ENCODE results near the gene HOXA1. TPM values are rescaled to one million over a fixed set of nuclear protein-coding genes. Genes with fewer than 3 reads are reported as not detected.

HOXA1 gene
- polyA plus RNA-seq (2012; ENCODE audit: insufficient read length, low read depth), result not detected

DNA sequence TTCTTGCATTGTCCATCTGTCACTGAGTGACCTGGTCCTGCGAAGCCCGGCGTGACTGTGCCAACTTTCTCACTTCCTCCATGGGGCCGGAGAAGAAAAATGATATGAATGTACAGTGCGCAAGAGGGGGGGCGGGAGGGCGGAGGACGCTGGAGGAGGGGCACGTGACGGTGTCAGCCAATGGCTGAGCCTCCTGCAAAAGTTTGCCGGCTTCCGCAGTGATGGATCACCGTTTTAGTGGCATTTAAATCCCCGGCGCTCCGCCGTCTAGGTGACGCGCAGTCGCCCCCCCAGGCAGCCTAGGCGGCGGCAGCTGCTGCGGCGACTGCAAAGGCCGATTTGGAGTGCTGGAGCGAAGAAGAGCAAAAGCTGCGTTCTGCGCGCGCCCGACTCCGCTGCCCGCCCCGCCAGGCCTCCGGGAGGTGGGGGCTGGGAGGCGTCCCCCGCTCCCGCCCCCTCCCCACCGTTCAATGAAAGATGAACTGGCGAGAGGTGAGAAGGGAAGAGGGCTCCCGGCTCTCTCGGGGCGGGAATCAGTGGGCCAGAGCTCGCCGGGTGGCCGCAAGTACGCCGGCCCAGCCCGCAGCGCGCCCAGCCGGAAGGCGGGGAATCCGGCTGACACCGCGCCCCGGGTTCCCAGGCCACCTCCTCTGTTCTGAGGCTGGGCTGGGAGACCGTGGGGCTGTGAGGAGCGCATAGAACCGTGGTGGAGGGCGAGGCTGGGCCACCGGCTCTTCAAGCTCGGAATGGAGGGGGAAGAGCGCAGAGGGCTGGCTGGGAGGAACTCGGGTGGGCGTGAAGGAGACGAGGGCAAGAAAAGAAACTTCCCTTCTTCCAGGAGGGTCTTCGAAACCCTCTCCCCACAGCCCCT is at the start of gene HOXA1:
Gene HOXA1 (minus strand): TSS at position 104 of the 871 bp plus-strand sequence. CDS start 88 bp downstream, at position 16.
- TF ChIP-seq TAF1 (IDR thresholded peaks at IDR 0.05; ENCODE audit: borderline replicate concordance, insufficient read depth, low read length), result no peak
- no peak for TF ChIP-seq SIN3A (IDR thresholded peaks at IDR 0.05; ENCODE audit: borderline replicate concordance, insufficient read depth, low read length)
- no peak for TF ChIP-seq FOXP2 (optimal IDR thresholded peaks at IDR 0.05; ENCODE audit: borderline replicate concordance, extremely low read depth, extremely low read length, insufficient read depth)
- no peak for TF ChIP-seq POLR2AphosphoS5 (IDR thresholded peaks at IDR 0.05; ENCODE audit: low read depth, low read length)
- TF ChIP-seq, protein P1, sequence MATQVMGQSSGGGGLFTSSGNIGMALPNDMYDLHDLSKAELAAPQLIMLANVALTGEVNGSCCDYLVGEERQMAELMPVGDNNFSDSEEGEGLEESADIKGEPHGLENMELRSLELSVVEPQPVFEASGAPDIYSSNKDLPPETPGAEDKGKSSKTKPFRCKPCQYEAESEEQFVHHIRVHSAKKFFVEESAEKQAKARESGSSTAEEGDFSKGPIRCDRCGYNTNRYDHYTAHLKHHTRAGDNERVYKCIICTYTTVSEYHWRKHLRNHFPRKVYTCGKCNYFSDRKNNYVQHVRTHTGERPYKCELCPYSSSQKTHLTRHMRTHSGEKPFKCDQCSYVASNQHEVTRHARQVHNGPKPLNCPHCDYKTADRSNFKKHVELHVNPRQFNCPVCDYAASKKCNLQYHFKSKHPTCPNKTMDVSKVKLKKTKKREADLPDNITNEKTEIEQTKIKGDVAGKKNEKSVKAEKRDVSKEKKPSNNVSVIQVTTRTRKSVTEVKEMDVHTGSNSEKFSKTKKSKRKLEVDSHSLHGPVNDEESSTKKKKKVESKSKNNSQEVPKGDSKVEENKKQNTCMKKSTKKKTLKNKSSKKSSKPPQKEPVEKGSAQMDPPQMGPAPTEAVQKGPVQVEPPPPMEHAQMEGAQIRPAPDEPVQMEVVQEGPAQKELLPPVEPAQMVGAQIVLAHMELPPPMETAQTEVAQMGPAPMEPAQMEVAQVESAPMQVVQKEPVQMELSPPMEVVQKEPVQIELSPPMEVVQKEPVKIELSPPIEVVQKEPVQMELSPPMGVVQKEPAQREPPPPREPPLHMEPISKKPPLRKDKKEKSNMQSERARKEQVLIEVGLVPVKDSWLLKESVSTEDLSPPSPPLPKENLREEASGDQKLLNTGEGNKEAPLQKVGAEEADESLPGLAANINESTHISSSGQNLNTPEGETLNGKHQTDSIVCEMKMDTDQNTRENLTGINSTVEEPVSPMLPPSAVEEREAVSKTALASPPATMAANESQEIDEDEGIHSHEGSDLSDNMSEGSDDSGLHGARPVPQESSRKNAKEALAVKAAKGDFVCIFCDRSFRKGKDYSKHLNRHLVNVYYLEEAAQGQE (IDR thresholded peaks at IDR 0.05; ENCODE audit: insufficient read depth in 1 of 2, low read depth in 2 of 2, low read length in 2 of 2), result no peak

DNA sequence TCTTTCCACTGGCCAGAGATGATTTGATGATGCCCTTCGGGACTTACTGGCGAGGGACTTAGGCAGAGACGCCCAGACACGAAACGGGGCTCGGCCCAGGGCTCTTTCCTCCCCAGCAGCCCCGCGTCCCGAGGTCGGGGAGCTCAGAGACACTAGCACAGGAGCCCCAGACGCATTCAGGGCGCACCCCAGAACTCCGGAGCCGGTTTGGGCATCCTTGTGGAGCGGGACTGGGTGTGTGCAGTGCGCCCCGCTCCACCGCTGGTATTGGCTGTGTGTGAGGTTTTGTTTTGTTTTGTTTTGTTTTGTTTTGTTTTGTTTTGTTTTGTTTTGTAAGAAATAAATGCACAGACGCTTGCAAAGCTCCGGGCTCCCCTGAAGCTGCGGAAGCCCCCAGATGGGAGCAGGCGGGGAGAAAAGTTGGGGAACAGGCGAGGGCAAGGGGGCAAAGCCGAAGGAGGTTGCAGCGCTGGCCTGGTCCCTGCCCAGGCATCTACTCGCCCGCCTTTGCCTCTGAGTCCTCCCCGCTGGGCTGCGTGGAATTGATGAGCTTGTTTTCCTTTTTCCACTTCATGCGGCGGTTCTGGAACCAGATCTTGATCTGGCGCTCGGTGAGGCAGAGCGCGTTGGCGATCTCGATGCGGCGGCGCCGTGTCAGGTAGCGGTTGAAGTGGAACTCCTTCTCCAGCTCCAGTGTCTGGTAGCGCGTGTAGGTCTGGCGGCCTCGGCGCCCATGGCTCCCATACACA is 49.5 kb upstream of the HOXA1 start:
- no peak for TF ChIP-seq TAF1 (IDR thresholded peaks at IDR 0.05; ENCODE audit: borderline replicate concordance, insufficient read depth, low read length)
- TF ChIP-seq, protein P1 (IDR thresholded peaks at IDR 0.05; ENCODE audit: insufficient read depth in 1 of 2, low read depth in 2 of 2, low read length in 2 of 2), result no peak
- no peak for TF ChIP-seq POLR2AphosphoS5 (IDR thresholded peaks at IDR 0.05; ENCODE audit: low read depth, low read length)
- no peak for TF ChIP-seq SIN3A (IDR thresholded peaks at IDR 0.05; ENCODE audit: borderline replicate concordance, insufficient read depth, low read length)
- no peak for TF ChIP-seq FOXP2 (optimal IDR thresholded peaks at IDR 0.05; ENCODE audit: borderline replicate concordance, extremely low read depth, extremely low read length, insufficient read depth)

DNA sequence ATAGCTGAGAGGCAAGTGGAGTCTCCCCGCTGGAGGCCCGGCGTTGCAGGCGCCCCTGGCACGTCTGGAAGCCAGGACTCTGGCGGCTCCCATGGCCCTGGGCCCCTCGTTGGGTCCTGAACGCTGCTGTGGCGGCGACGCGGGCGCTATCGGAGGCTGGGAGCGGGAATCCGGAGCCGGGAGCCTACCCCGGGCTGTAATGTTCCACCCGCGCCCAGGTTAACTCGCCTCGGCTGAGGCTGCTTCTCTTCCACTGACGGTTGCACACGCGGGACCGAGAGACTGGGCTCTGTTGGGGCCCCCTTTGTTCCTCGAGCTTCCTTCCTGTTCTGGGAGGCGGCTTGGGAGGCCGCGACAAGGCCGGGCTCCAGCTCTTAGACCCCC is 49.0 kb upstream of the HOXA1 start:
- TF ChIP-seq SIN3A (IDR thresholded peaks at IDR 0.05; ENCODE audit: borderline replicate concordance, insufficient read depth, low read length) (no peak), POLR2AphosphoS5 (IDR thresholded peaks at IDR 0.05; ENCODE audit: low read depth, low read length) (no peak), FOXP2 (optimal IDR thresholded peaks at IDR 0.05; ENCODE audit: borderline replicate concordance, extremely low read depth, extremely low read length, insufficient read depth) (no peak), TAF1 (IDR thresholded peaks at IDR 0.05; ENCODE audit: borderline replicate concordance, insufficient read depth, low read length) (no peak)
- TF ChIP-seq, protein P1 (IDR thresholded peaks at IDR 0.05; ENCODE audit: insufficient read depth in 1 of 2, low read depth in 2 of 2, low read length in 2 of 2), result no peak

DNA sequence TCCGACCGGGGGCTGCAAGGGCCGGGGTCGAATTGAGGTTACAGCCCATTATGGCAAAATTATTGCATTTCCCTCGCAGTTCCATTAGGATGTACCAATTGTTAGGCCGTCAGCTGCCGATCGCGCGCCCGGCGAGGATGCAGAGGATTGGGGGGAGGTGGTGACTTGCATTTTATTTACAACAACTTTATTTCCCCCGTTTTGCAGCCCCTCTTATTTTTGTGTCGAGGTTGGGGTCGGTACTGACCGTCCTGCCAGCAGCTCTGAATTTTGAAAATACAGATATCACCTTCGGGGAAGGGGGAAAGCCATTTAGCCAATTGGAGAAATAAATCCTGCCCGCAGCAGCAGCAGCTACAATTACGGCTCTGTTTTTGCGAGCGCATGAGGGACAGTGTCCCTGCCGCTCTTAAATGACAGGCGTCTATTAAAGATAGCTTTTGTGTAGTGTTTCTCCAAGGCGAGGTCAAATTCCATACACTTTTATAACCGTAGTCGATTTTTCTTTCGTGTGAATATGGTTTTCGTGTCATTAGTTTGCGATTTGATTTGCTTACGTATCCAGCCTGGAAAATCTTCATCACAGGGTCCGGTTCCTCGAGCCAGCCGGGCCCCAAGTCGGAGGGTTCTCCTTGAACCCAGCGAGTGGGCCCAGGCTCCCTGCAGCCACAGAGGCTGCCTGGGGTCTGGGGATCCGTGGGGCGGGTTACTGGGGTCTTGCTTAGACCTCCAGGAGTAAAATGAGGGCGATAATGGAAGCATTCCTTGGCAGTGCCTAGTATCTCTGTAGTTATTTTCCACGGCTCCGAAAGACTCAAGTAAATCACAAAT is 48.4 kb upstream of the HOXA1 start:
- TF ChIP-seq TAF1 (IDR thresholded peaks at IDR 0.05; ENCODE audit: borderline replicate concordance, insufficient read depth, low read length) (no peak), POLR2AphosphoS5 (IDR thresholded peaks at IDR 0.05; ENCODE audit: low read depth, low read length) (no peak), FOXP2 (optimal IDR thresholded peaks at IDR 0.05; ENCODE audit: borderline replicate concordance, extremely low read depth, extremely low read length, insufficient read depth) (no peak), SIN3A (IDR thresholded peaks at IDR 0.05; ENCODE audit: borderline replicate concordance, insufficient read depth, low read length) (no peak)
- TF ChIP-seq, protein P1 (IDR thresholded peaks at IDR 0.05; ENCODE audit: insufficient read depth in 1 of 2, low read depth in 2 of 2, low read length in 2 of 2), result no peak
